SK-N-SH (cell line): ENCODE results near the gene REXO1. TPM values are rescaled to one million over a fixed set of nuclear protein-coding genes. Genes with fewer than 3 reads are reported as not detected.

Experiments
- CTCF ChIA-PET: fragments of 300-600, 350-600 bp; formaldehyde crosslinking; extraction: SDS; loops from one replicate; lab custom pipeline; 2021; lab: Yijun Ruan, JAX
- POLR2A ChIA-PET: fragments of 350-600 bp; sonication (Branson Sonifier 250); formaldehyde crosslinking; extraction: SDS; loops from one replicate; lab custom pipeline; 2020; ENCODE audit warnings: antibody characterized with exemption, inconsistent platforms; lab: Yijun Ruan, JAX
- DNase-seq: peaks from one replicate; pipeline ENCODE4 v3.0.0; 2012
- H2AFZ ChIP-seq: fragments of 200-600 bp; sonication (generic); 2 replicates; pipeline ENCODE4 v1.8.1; 2016; ENCODE audit warnings: antibody characterized with exemption, mild to moderate bottlenecking, low read depth
- H3F3A ChIP-seq: fragments of 200-600 bp; sonication (generic); replicated peaks from 2 replicates; pipeline ENCODE3; 2016; ENCODE audit warnings: antibody characterized with exemption, mild to moderate bottlenecking; ENCODE audit not compliant: insufficient read depth
- H3K27ac ChIP-seq, 2 experiments: fragments of 200-500 bp in 1 of 2; fragments of 200-600 bp in 1 of 2; sonication (Bioruptor generic) in 1 of 2; sonication (generic), shearing (Covaris generic) in 1 of 2; 2 replicates each; pipeline versions ENCODE4 v1.5.1 to v1.6.1; 2014 to 2016; ENCODE audit warnings: low read depth in 2 of 2, inconsistent platforms in 1 of 2, low read length in 1 of 2, mild to moderate bottlenecking in 1 of 2, mixed read lengths in 1 of 2
- H3K27me3 ChIP-seq: fragments of 200-600 bp; sonication (generic), shearing (Covaris generic); 2 replicates; pipeline ENCODE4 v1.6.1; 2016; ENCODE audit warnings: mixed run types; ENCODE audit not compliant: insufficient read depth
- H3K36me3 ChIP-seq, 2 experiments: fragments of 200-500 bp in 1 of 2; fragments of 200-600 bp in 1 of 2; sonication (Bioruptor generic) in 1 of 2; sonication (generic) in 1 of 2; replicated peaks in 1 of 2; 2 replicates each; pipeline versions ENCODE3 to v1.5.1; 2014 to 2016; ENCODE audit warnings: low read length in 1 of 2, mild to moderate bottlenecking in 1 of 2; ENCODE audit not compliant: insufficient read depth in 2 of 2, control insufficient read depth in 1 of 2
- H3K4me1 ChIP-seq, 2 experiments: fragments of 200-500 bp in 1 of 2; fragments of 200-600 bp in 1 of 2; sonication (Bioruptor generic) in 1 of 2; sonication (generic), shearing (Covaris generic) in 1 of 2; 2 replicates each; pipeline versions ENCODE4 v1.5.1 to v1.6.1; 2014 to 2016; ENCODE audit warnings: low read depth in 1 of 2, low read length in 1 of 2, mixed run types in 1 of 2; ENCODE audit not compliant: insufficient read depth in 2 of 2, control insufficient read depth in 1 of 2
- H3K4me2 ChIP-seq: fragments of 200-600 bp; sonication (generic), shearing (Covaris generic); 2 replicates; pipeline ENCODE4 v1.6.1; 2017; ENCODE audit warnings: mixed run types
- H3K4me3 ChIP-seq, 2 experiments: fragments of 200-500 bp in 1 of 2; fragments of 200-600 bp in 1 of 2; sonication (Bioruptor generic) in 1 of 2; sonication (generic), shearing (Covaris generic) in 1 of 2; 2 replicates each; pipeline versions ENCODE4 v1.5.1 to v1.8.1; 2014 to 2016; ENCODE audit warnings: low read depth in 2 of 2, inconsistent platforms in 1 of 2, low read length in 1 of 2, mild to moderate bottlenecking in 1 of 2, mixed read lengths in 1 of 2, moderate library complexity in 1 of 2
- H3K79me2 ChIP-seq: fragments of 200-600 bp; sonication (generic); 2 replicates; pipeline ENCODE4 v1.8.1; 2017; ENCODE audit warnings: mild to moderate bottlenecking; ENCODE audit not compliant: insufficient read depth
- H3K9ac ChIP-seq: fragments of 200-600 bp; sonication (generic); 2 replicates; pipeline ENCODE4 v1.6.1; 2017; ENCODE audit warnings: mixed run types
- H3K9me2 ChIP-seq: fragments of 200-600 bp; sonication (generic); 2 replicates; pipeline ENCODE4 v1.6.1; 2017; ENCODE audit warnings: mixed run types
- H3K9me3 ChIP-seq: fragments of 200-600 bp; sonication (generic); 2 replicates; pipeline ENCODE4 v1.6.1; 2017; ENCODE audit warnings: mixed run types, mild to moderate bottlenecking, moderate library complexity
- H4K20me1 ChIP-seq: fragments of 200-600 bp; sonication (generic); 2 replicates; pipeline ENCODE4 v1.6.1; 2017; ENCODE audit warnings: mild to moderate bottlenecking, mixed run types; ENCODE audit not compliant: insufficient read depth
- CHD2 ChIP-seq: fragments of 150-350 bp; IDR thresholded peaks from 2 replicates; pipeline ENCODE4 v1.6.1; 2018; ENCODE audit warnings: low read length; ENCODE audit not compliant: partially characterized antibody
- EP300 ChIP-seq, 2 experiments: IDR thresholded peaks; 2 replicates each; pipeline versions ENCODE4 v1.4.0 to v1.6.1; 2012; ENCODE audit warnings: borderline replicate concordance in 1 of 2, low read depth in 1 of 2, low read length in 1 of 2
- EZH2phosphoT487 ChIP-seq: fragments of 200-600 bp; sonication (generic); IDR thresholded peaks from 2 replicates; pipeline ENCODE4 v1.6.1; 2017; ENCODE audit warnings: low read depth, mixed run types, mild to moderate bottlenecking, antibody characterized with exemption, moderate library complexity, borderline replicate concordance
- FOXJ3 ChIP-seq: sonication (generic); formaldehyde crosslinking; IDR thresholded peaks from 2 replicates; pipeline ENCODE4 v1.5.1; 2020; ENCODE audit warnings: mild to moderate bottlenecking, missing genetic modification reagents
- FOXM1 ChIP-seq: IDR thresholded peaks from 2 replicates; pipeline ENCODE4 v1.4.0; 2012; ENCODE audit warnings: low read depth, mild to moderate bottlenecking
- GABPA ChIP-seq: IDR thresholded peaks from 2 replicates; pipeline ENCODE4 v1.4.0; 2012; ENCODE audit warnings: low read depth, mild to moderate bottlenecking
- JUND ChIP-seq: IDR thresholded peaks from 2 replicates; pipeline ENCODE4 v1.4.0; 2012
- MEF2A ChIP-seq: IDR thresholded peaks from 2 replicates; pipeline ENCODE4 v1.4.0; 2012; ENCODE audit warnings: low read depth, borderline replicate concordance
- MXI1 ChIP-seq: IDR thresholded peaks from 2 replicates; pipeline ENCODE4 v1.6.1; 2012; ENCODE audit warnings: mild to moderate bottlenecking, low read depth, low read length, improper control_type of control experiment
- NFIC ChIP-seq: IDR thresholded peaks from 2 replicates; pipeline ENCODE4 v1.4.0; 2012; ENCODE audit warnings: borderline replicate concordance
- POLR2AphosphoS5 ChIP-seq: IDR thresholded peaks from 2 replicates; pipeline ENCODE4 v1.6.1; 2012; ENCODE audit warnings: low read depth, low read length
- RCOR1 ChIP-seq: fragments of 150-350 bp; IDR thresholded peaks from 2 replicates; pipeline ENCODE4 v1.6.1; 2017; ENCODE audit warnings: antibody characterized with exemption, low read length
- RFX5 ChIP-seq: IDR thresholded peaks from 2 replicates; pipeline ENCODE4 v1.6.1; 2012; ENCODE audit warnings: mild to moderate bottlenecking, improper control_type of control experiment, low read length
- SIN3A ChIP-seq: IDR thresholded peaks from 2 replicates; pipeline ENCODE4 v1.6.1; 2012; ENCODE audit warnings: low read depth, mild to moderate bottlenecking, low read length, moderate library complexity, borderline replicate concordance
- SMC3 ChIP-seq: IDR thresholded peaks from 2 replicates; pipeline ENCODE4 v1.6.1; 2012; ENCODE audit warnings: low read depth, low read length, improper control_type of control experiment
- TAF1 ChIP-seq: IDR thresholded peaks from 2 replicates; pipeline ENCODE4 v1.6.1; 2012; ENCODE audit warnings: low read depth, mild to moderate bottlenecking, low read length, moderate library complexity, borderline replicate concordance
- TCF12 ChIP-seq: IDR thresholded peaks from 2 replicates; pipeline ENCODE4 v1.4.0; 2012
- TEAD4 ChIP-seq: IDR thresholded peaks from 2 replicates; pipeline ENCODE4 v1.4.0; 2012; ENCODE audit warnings: mild to moderate bottlenecking, borderline replicate concordance; ENCODE audit not compliant: insufficient read depth
- WGBS: methylation state at CpG from one replicate; pipeline ENCODE4 v1.1.6; 2017; ENCODE audit warnings: low lambda C conversion rate; 5-methylcytosine and 5-hydroxymethylcytosine counted together
- polyA plus RNA-seq, 3 experiments: library from polyadenylated mRNA; depleted of rRNA; stranded (reverse); fragments of >200 nt; gene quantifications; 2 replicates each; pipeline ENCODE4 v1.2.3, GENCODE V29; 2012
- TF ChIP-seq, protein P1 (sequence below): IDR thresholded peaks from 2 replicates; pipeline ENCODE4 v1.4.0; 2012; ENCODE audit warnings: low read depth
- TF ChIP-seq, protein P2 (sequence below): IDR thresholded peaks from 2 replicates; pipeline ENCODE4; 2012
- TF ChIP-seq, protein P3 (sequence below): fragments of 200-600 bp; sonication (generic); IDR thresholded peaks from 2 replicates; pipeline ENCODE4 v1.6.1; 2017; ENCODE audit warnings: antibody characterized with exemption, mild to moderate bottlenecking, moderate library complexity
- TF ChIP-seq, protein P4 (sequence below): IDR thresholded peaks from 2 replicates; pipeline ENCODE4 v1.4.0; 2012; ENCODE audit warnings: low read depth, borderline replicate concordance

REXO1 gene
- polyA plus RNA-seq, 1 of the 3 experiments (the other 2 are of a cell fraction) = 18.8 TPM

DNA sequence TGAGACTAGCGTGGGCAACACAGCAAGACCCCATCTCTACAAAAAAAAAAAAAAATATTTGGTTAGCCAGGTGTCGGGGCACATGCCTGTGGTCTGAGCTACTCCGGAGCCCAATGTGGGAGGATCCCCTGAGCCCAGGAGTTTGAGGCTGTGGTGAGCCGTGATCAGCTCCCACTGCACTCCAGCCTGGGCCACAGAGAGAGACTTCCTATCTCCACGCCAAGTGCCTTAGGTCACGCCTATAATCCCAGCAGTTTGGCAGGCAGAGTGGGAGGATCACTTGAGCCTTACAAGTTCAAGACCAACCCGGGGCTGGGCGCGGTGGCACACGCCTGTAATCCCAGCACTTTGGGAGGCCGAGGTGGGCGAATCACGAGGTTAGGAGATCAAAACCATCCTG lies 48.2 kb upstream of the REXO1 start (continued):
- TF ChIP-seq JUND = no peak

DNA sequence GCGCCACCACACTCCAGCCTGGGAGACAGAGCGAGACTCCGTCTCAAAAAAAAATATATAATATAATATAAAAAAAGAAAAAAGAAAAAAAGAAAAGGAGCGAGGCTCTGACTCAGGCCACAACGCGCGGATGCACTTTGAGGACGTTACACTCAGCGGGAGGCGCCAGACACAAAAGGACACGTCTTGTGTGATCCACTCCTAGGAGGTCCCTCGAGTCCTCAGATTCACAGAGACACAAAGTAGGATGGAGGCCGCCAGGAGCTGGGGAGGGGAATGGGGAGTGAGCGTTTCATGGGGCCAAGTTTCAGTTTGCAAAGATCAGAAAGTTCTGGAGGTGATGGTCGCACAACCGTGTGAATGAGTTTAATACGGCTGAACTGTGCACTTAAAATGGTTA lies 45.5 kb upstream of the REXO1 start:
- Histone ChIP-seq H3F3A (no peaks in the 10 kb centered on the region), H3K79me2 (no peaks in the 10 kb centered on the region), H3K4me2 (no peak overlapping the region), H3K36me3 (no peaks in the 10 kb centered on the region), H3K4me1 (no peaks in the 10 kb centered on the region; a peak in 1 of 4 replicates), H2AFZ (no peak overlapping the region), H3K9me2 (no peaks in the 10 kb centered on the region), H3K27me3 (no peaks in the 10 kb centered on the region), H3K27ac (no peak overlapping the region), H3K4me3 (no peak overlapping the region), H3K9ac (no peak overlapping the region), H3K9me3 (no peaks in the 10 kb centered on the region), H4K20me1 (no peaks in the 10 kb centered on the region)
- ChIA-PET CTCF (no interaction called here), POLR2A (no interaction called here)
- TF ChIP-seq NFIC = no peak
- DNase-seq = no peak
- WGBS = 92% methylated on average over 17 of the region's 17 CpGs

DNA sequence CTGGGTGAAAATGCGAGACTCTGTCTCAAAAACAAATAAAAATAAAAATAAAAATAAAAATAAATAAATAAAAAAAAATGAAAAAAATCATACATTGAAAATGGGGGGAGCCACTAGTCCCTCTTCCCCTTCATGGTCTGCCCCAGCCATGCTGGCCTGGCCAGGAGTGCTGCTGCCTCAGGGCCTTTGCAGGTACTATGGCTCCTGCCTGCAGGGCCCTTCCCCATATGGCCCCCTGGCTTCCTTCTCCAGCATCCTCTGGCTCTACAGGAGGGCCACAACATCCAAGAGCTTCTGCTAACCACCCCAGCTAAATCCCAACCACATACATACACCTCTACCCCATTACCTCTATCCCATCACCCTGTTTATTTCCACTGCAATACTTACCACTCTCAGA lies 41.6 kb upstream of the REXO1 start:
- TF ChIP-seq MXI1 = no peak
- TF ChIP-seq POLR2AphosphoS5 = no peak
- TF ChIP-seq TAF1 = no peak
- no peak for TF ChIP-seq TCF12
- no peak for TF ChIP-seq EP300 (IDR thresholded peaks at IDR 0.05; ENCODE audit: borderline replicate concordance in 1 of 2, low read depth in 1 of 2, low read length in 1 of 2)
- TF ChIP-seq RCOR1 = no peak
- TF ChIP-seq MEF2A = no peak
- TF ChIP-seq, protein P1, sequence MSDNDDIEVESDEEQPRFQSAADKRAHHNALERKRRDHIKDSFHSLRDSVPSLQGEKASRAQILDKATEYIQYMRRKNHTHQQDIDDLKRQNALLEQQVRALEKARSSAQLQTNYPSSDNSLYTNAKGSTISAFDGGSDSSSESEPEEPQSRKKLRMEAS = no peak
- TF ChIP-seq, protein P2, sequence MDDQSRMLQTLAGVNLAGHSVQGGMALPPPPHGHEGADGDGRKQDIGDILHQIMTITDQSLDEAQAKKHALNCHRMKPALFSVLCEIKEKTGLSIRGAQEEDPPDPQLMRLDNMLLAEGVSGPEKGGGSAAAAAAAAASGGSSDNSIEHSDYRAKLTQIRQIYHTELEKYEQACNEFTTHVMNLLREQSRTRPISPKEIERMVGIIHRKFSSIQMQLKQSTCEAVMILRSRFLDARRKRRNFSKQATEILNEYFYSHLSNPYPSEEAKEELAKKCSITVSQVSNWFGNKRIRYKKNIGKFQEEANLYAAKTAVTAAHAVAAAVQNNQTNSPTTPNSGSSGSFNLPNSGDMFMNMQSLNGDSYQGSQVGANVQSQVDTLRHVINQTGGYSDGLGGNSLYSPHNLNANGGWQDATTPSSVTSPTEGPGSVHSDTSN = no peak
- no peak for TF ChIP-seq FOXM1
- TF ChIP-seq EZH2phosphoT487 = no peak
- no peak for TF ChIP-seq TEAD4
- TF ChIP-seq GABPA = no peak
- no peak for TF ChIP-seq SIN3A
- TF ChIP-seq, protein P3, sequence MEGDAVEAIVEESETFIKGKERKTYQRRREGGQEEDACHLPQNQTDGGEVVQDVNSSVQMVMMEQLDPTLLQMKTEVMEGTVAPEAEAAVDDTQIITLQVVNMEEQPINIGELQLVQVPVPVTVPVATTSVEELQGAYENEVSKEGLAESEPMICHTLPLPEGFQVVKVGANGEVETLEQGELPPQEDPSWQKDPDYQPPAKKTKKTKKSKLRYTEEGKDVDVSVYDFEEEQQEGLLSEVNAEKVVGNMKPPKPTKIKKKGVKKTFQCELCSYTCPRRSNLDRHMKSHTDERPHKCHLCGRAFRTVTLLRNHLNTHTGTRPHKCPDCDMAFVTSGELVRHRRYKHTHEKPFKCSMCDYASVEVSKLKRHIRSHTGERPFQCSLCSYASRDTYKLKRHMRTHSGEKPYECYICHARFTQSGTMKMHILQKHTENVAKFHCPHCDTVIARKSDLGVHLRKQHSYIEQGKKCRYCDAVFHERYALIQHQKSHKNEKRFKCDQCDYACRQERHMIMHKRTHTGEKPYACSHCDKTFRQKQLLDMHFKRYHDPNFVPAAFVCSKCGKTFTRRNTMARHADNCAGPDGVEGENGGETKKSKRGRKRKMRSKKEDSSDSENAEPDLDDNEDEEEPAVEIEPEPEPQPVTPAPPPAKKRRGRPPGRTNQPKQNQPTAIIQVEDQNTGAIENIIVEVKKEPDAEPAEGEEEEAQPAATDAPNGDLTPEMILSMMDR = no peak
- TF ChIP-seq CHD2 = no peak
- TF ChIP-seq RFX5 = no peak
- no peak for TF ChIP-seq SMC3
- TF ChIP-seq FOXJ3 (CRISPR knock-in tag) = no peak
- TF ChIP-seq, protein P4, sequence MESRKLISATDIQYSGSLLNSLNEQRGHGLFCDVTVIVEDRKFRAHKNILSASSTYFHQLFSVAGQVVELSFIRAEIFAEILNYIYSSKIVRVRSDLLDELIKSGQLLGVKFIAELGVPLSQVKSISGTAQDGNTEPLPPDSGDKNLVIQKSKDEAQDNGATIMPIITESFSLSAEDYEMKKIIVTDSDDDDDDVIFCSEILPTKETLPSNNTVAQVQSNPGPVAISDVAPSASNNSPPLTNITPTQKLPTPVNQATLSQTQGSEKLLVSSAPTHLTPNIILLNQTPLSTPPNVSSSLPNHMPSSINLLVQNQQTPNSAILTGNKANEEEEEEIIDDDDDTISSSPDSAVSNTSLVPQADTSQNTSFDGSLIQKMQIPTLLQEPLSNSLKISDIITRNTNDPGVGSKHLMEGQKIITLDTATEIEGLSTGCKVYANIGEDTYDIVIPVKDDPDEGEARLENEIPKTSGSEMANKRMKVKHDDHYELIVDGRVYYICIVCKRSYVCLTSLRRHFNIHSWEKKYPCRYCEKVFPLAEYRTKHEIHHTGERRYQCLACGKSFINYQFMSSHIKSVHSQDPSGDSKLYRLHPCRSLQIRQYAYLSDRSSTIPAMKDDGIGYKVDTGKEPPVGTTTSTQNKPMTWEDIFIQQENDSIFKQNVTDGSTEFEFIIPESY = no peak
- TF ChIP-seq, all 33 proteins: peak for 0
- H3K79me2 ChIP-seq = peaks cover 1% of the 10 kb centered on the region
- H3K36me3 ChIP-seq = no peaks in the 10 kb centered on the region
- no peak for DNase-seq
- no peaks in the 10 kb centered on the region for H3K9me2 ChIP-seq
- no peaks in the 10 kb centered on the region for H3K4me1 ChIP-seq
- H3K4me3 ChIP-seq = no peak overlapping the region
- POLR2A ChIA-PET = no interaction called here
- H3F3A ChIP-seq = no peaks in the 10 kb centered on the region
- CTCF ChIA-PET = interaction anchor here (3.5 kb wide), 1 partner anchor 8 kb away, joined by 11 read pairs; no protein-coding TSS in a partner anchor
- no peaks in the 10 kb centered on the region for H3K9me3 ChIP-seq
- WGBS = 95% methylated on average over 1 of the region's 1 CpG
- H3K4me2 ChIP-seq = no peak overlapping the region
- no peaks in the 10 kb centered on the region for H3K27me3 ChIP-seq
- H3K27ac ChIP-seq = no peak overlapping the region
- H4K20me1 ChIP-seq = no peaks in the 10 kb centered on the region
- H3K9ac ChIP-seq = no peak overlapping the region
- no peak overlapping the region for H2AFZ ChIP-seq
